K562 (cell line): Measurements from ENCODE around the gene TGM1. TPM values are rescaled to one million over a fixed set of nuclear protein-coding genes. Genes with fewer than 3 reads are reported as not detected.
A peak's percentile ranks its signal among the peaks of the same experiment; 100 is the strongest.

ENCODE experiments used
- BDP1 ChIP-seq: IDR thresholded peaks from 3 replicates; pipeline ENCODE4 v1.6.1; 2011; ENCODE audit not compliant: insufficient read length, insufficient read depth
- CHD1 ChIP-seq: fragments of 200-600 bp; sonication (generic); IDR thresholded peaks from one replicate; pipeline ENCODE4 v1.6.1; 2012; ENCODE audit warnings: mild to moderate bottlenecking, moderate library complexity, low read length, inconsistent platforms
- CREBBP ChIP-seq: IDR thresholded peaks from one replicate; pipeline ENCODE4 v1.6.1; 2012; ENCODE audit warnings: low read depth, mild to moderate bottlenecking, control low read depth, inconsistent platforms, low read length
- FIP1L1 ChIP-seq: fragments of 200-400 bp; formaldehyde crosslinking; IDR thresholded peaks from 2 replicates; pipeline ENCODE4 v1.6.1; 2018; ENCODE audit warnings: mild to moderate bottlenecking, low read depth, low read length; ENCODE audit not compliant: poor library complexity, severe bottlenecking
- HSF4 ChIP-seq: fragments of 250-450 bp; sonication (Bioruptor Pico); IDR thresholded peaks from 2 replicates; pipeline ENCODE4 v2.1.2; 2022; ENCODE audit warnings: mild to moderate bottlenecking, moderate library complexity, borderline replicate concordance
- MYNN ChIP-seq, 2 experiments: sonication (generic); formaldehyde crosslinking in 1 of 2; IDR thresholded peaks; 2 replicates each; pipeline versions ENCODE4 v1.5.0 to v1.6.1; 2016 to 2020; ENCODE audit warnings: antibody characterized with exemption in 1 of 2, missing genetic modification reagents in 1 of 2
- PHB ChIP-seq: fragments of 250-450 bp; sonication (Bioruptor Pico); IDR thresholded peaks from 2 replicates; pipeline ENCODE4 v1.5.0; 2021
- SIX5 ChIP-seq, 2 experiments: IDR thresholded peaks; 2 replicates each; pipeline ENCODE4 v1.6.1; 2011; ENCODE audit warnings: low read length in 2 of 2, borderline replicate concordance in 1 of 2, low read depth in 1 of 2, mild to moderate bottlenecking in 1 of 2, moderate library complexity in 1 of 2; ENCODE audit not compliant: insufficient read depth in 1 of 2
- ZNF263 ChIP-seq: sonication (generic); formaldehyde crosslinking; IDR thresholded peaks from 2 replicates; pipeline ENCODE4 v1.8.0; 2022; ENCODE audit warnings: mild to moderate bottlenecking, missing genetic modification reagents, borderline replicate concordance
- ZNF277 ChIP-seq: fragments of 250-450 bp; sonication (Bioruptor Pico); IDR thresholded peaks from 2 replicates; pipeline ENCODE4 v1.8.0; 2022; ENCODE audit warnings: inconsistent platforms, mild to moderate bottlenecking, moderate library complexity, borderline replicate concordance
- ZNF384 ChIP-seq: IDR thresholded peaks from 2 replicates; pipeline ENCODE4 v1.6.1; 2012; ENCODE audit warnings: low read depth, low read length, improper control_type of control experiment
- polyA plus RNA-seq, 8 experiments: library from polyadenylated mRNA; depleted of rRNA in 4 of 8; stranded (reverse) in 5 of 8; unstranded in 3 of 8; fragments of >200 nt; fragmentation: Nextera tagmentation in 2 of 8; fragmentation: Illumina TruSeq in 1 of 8; extraction: Ambion mirVana in 2 of 8; extraction: Trizol in 1 of 8; gene quantifications; 2 replicates each; pipeline versions ENCODE4 v1.2.1 to v1.2.3, GENCODE V29; 2011 to 2014; ENCODE audit warnings: inconsistent platforms in 1 of 8, missing spikeins in 1 of 8
- total RNA-seq, 7 experiments: library from RNA; depleted of rRNA in 6 of 7; stranded (reverse); fragments of >200 nt in 6 of 7; fragmentation: Illumina TruSeq in 2 of 7; extraction: Trizol in 2 of 7; gene quantifications; 2 replicates each; pipeline versions ENCODE4 v1.2.1 to v1.2.3, GENCODE V29; 2011 to 2021; ENCODE audit warnings: low replicate concordance in 1 of 7
- TF ChIP-seq, protein P1 (sequence below), 2 experiments: fragments of 450-650 bp; formaldehyde crosslinking in 1 of 2; IDR thresholded peaks; 2 replicates each; pipeline versions ENCODE4 v1.4.0 to v1.6.1; 2014 to 2020; ENCODE audit warnings: mild to moderate bottlenecking in 2 of 2, borderline replicate concordance in 1 of 2, low read depth in 1 of 2
- TF ChIP-seq, protein P2 (sequence below), 2 experiments: fragments of 450-650 bp in 1 of 2; IDR thresholded peaks; 2 replicates each; pipeline ENCODE4 v1.6.1; 2011 to 2017; ENCODE audit warnings: low read depth in 2 of 2, antibody characterized with exemption in 1 of 2, borderline replicate concordance in 1 of 2, low read length in 1 of 2, mild to moderate bottlenecking in 1 of 2, mixed read lengths in 1 of 2; ENCODE audit not compliant: control insufficient read depth in 1 of 2

TGM1 gene
- total and polyA plus RNA-seq, 9 of the 15 experiments (the other 6 are each of a cell fraction or from before 2014, with no cell fraction given): 0.13 to 4.4 (median 0.88) TPM

- TF ChIP-seq, protein P1, sequence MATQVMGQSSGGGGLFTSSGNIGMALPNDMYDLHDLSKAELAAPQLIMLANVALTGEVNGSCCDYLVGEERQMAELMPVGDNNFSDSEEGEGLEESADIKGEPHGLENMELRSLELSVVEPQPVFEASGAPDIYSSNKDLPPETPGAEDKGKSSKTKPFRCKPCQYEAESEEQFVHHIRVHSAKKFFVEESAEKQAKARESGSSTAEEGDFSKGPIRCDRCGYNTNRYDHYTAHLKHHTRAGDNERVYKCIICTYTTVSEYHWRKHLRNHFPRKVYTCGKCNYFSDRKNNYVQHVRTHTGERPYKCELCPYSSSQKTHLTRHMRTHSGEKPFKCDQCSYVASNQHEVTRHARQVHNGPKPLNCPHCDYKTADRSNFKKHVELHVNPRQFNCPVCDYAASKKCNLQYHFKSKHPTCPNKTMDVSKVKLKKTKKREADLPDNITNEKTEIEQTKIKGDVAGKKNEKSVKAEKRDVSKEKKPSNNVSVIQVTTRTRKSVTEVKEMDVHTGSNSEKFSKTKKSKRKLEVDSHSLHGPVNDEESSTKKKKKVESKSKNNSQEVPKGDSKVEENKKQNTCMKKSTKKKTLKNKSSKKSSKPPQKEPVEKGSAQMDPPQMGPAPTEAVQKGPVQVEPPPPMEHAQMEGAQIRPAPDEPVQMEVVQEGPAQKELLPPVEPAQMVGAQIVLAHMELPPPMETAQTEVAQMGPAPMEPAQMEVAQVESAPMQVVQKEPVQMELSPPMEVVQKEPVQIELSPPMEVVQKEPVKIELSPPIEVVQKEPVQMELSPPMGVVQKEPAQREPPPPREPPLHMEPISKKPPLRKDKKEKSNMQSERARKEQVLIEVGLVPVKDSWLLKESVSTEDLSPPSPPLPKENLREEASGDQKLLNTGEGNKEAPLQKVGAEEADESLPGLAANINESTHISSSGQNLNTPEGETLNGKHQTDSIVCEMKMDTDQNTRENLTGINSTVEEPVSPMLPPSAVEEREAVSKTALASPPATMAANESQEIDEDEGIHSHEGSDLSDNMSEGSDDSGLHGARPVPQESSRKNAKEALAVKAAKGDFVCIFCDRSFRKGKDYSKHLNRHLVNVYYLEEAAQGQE (IDR thresholded peaks at IDR 0.05; ENCODE audit: borderline replicate concordance): no peak
- TF ChIP-seq, protein P1 (CRISPR knock-in tag; IDR thresholded peaks at IDR 0.05; ENCODE audit: low read depth): 0 out of 2 replicates have a peak, but pooled peaks have one; percentile 66
- peak; percentile 78 for TF ChIP-seq FIP1L1
- no peak for TF ChIP-seq MYNN (IDR thresholded peaks at IDR 0.05)
- no peak for TF ChIP-seq MYNN (CRISPR knock-in tag; IDR thresholded peaks at IDR 0.05)
- TF ChIP-seq, protein P2, sequence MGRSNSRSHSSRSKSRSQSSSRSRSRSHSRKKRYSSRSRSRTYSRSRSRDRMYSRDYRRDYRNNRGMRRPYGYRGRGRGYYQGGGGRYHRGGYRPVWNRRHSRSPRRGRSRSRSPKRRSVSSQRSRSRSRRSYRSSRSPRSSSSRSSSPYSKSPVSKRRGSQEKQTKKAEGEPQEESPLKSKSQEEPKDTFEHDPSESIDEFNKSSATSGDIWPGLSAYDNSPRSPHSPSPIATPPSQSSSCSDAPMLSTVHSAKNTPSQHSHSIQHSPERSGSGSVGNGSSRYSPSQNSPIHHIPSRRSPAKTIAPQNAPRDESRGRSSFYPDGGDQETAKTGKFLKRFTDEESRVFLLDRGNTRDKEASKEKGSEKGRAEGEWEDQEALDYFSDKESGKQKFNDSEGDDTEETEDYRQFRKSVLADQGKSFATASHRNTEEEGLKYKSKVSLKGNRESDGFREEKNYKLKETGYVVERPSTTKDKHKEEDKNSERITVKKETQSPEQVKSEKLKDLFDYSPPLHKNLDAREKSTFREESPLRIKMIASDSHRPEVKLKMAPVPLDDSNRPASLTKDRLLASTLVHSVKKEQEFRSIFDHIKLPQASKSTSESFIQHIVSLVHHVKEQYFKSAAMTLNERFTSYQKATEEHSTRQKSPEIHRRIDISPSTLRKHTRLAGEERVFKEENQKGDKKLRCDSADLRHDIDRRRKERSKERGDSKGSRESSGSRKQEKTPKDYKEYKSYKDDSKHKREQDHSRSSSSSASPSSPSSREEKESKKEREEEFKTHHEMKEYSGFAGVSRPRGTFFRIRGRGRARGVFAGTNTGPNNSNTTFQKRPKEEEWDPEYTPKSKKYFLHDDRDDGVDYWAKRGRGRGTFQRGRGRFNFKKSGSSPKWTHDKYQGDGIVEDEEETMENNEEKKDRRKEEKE (IDR thresholded peaks at IDR 0.05; ENCODE audit: borderline replicate concordance in 1 of 2, control insufficient read depth in 1 of 2, low read depth in 2 of 2, low read length in 1 of 2): 0 out of 4 replicates have a peak, but pooled peaks of 1 of the 2 experiments have one; percentile 63
- TF ChIP-seq ZNF263 (CRISPR knock-in tag): peak; percentile 18; the same call in 1 of the 2 replicates
- TF ChIP-seq CREBBP: no peak
- TF ChIP-seq ZNF384: peak; percentile 39; the same call in 1 of the 2 replicates
- TF ChIP-seq CHD1: peak; percentile 92
- TF ChIP-seq SIX5 (IDR thresholded peaks at IDR 0.05; ENCODE audit: borderline replicate concordance in 1 of 2, insufficient read depth in 1 of 2, low read depth in 1 of 2, low read length in 2 of 2): peak in 1 of 2 experiments; percentile 19; a peak in 1 of 4 replicates
- no peak for TF ChIP-seq BDP1
- no peak for TF ChIP-seq HSF4 (CRISPR knock-in tag)
- TF ChIP-seq ZNF277: no peak
- no peak for TF ChIP-seq PHB (CRISPR knock-in tag)
Measured at GRCh38 chr14:24271134-24271833, 8.3 kb upstream of the TGM1 start, which contains the start of gene RABGGTA (continued).
